Fibroblast of upper back skin (primary cell): Measurements from ENCODE around the gene PLEKHA7.

Experiments
- DNase-seq: peaks from one replicate; pipeline ENCODE4 v3.0.0-alpha.2; 2013

Gene PLEKHA7

DNA sequence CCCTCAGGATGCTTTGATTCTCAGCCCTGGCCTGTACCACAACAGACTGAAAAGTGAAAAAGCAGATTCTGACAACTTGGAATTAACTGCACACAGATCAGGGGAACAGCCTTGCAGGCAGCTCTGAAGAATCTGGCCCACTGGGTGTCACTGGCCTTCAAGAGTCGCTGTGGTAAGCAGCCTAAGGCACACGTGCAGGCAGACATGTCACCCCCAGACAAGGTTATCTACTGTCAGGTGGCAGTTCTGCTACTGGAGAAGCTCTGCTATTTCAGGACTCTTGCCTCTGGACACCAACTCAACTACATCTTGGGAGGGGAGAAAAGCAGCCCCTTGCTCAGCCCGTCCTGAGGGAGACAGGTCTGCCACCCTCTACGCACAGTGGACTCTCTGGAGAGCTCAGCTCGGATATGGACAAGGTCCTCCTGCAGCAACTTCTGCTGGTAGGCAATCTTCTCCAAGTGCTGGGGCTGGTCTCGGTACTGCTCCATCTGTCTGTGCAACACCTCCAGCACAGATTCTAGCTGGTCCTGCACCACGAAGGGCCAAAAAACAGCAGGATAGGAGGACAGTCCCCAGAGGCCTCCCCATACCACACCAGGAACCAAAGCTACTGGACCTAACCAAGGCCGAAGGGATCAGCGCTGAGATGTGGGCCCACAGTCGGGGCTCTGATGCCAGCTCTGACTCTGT lies 212.8 kb downstream of the PLEKHA7 start:
- DNase-seq, result no peak

DNA sequence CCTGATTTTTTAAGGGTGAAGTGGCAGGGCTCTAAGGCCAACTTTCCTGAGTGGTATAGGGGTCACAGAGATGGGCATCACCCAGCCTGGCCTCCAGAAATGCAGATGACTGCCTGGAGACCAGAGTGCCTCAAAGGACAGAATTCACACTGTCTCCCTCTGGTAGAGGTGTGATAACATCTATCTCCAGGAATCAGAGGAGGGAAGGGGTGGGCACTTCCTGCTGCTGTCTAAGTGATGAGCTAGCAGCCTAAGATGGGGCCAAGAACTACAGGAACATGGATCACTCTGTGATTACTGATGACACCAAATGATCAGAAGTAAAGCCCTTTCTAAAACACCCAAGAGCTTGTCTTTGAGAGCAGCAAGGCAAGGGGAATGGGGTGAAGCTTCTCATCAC lies 213.8 kb downstream of the PLEKHA7 start:
- no peak for DNase-seq

DNA sequence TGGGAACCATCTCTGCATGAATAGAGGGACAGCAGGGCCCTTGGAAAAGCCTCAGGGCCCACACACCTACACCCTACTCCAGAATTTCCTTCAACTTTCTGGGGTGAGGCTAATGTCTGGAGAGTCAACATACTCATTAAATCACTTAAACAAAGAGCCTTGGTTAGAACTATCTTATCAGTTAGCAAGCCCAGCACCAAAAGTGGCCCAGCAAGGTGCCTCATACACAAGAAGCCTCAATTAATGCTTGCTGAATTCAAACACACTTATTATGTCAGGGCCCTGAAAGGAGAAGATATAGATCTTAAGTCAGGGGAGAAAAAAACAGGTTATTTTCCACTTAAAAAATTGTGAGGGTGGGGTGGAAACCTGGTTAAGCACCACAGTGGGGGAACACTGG lies 214.3 kb downstream of the PLEKHA7 start:
- no peak for DNase-seq

- DNase-seq, result no peak
Measured at GRCh38 chr11:16799221-16799620, 215.0 kb downstream of the PLEKHA7 start.

DNA sequence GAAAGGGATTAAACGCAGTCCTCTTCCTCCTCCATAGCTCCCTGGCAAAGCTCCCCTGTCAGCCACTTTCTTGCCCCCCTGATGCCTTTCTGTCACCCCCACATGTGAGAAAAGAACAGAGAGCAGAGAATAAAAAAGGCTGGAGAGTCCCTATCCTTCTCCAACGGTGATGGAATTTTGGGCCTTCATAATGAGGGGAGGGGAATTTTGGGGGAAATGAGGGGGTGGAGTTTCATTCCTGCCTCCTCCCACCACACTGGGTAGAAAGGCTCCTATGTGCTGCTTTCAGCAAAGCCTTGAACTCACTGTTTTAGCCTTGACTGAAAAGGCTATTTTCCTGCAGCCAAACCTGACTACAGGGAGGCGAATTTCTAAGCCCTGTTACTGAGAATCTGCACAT lies 216.4 kb downstream of the PLEKHA7 start:
- DNase-seq, result no peak

GRCh38 chr11:16796311-16796710 lies 217.9 kb downstream of the PLEKHA7 start:
- no peak for DNase-seq

DNA sequence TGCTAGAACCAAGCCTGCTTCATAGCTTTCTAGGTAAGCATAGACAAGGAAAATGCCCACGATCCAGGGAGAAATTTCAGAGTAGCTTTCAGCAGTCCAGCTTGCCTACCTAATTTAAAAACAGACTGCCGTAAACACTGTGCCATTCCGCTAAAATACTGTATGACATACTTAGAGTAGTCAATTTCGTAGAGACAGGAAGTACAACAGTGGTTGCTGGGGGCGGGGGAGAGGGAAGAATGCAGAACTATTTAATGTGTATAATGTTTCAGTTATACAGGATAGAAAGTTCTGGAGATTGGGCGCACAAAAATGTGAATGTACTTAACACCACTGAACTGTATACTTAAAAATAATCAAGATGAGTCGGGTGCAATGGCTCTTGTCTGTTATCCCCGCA lies 219.1 kb downstream of the PLEKHA7 start:
- DNase-seq, result peak; percentile 21

- no peak for DNase-seq
Measured at GRCh38 chr11:16794047-16794818, 220.0 kb downstream of the PLEKHA7 start.

DNA sequence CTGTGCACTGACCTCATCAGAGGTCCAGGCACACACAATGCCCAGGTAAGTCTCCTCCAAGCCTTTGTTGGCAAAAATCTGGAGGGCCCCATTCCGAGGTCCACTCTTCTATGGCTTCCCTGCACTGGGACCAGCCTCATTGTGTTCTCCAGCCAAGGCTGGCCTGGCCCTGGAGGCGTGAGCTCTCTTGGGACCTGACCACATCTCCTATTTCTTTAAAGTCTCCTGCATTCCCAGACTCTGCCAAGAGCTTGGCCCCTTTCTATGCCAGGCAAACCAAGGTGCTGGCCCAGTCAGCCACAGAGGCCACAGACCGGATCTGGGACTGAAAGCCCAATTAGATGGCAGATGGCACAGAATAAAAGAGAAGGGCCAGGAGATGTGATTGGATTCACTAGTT lies 220.7 kb downstream of the PLEKHA7 start:
- no peak for DNase-seq

DNA sequence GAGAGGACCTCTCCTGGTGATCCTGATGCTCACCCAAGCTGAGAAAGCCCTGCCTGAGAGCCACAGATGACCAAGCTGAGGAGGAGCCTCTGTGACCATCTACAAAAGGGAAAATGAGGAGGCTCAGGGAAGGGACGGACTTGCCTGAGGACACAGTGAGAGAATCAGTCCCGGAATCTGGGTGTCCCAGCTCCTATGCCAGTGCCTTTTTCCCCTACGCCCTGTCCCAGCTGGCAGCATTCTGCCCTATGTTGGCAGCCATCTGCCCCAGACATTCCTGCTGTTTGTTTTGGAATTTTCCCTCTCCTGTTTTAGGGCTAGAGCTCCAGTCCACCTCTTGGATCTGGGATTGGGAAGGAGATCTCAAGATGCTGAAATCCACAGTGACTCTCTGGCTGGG lies 221.2 kb downstream of the PLEKHA7 start:
- no peak for DNase-seq

DNA sequence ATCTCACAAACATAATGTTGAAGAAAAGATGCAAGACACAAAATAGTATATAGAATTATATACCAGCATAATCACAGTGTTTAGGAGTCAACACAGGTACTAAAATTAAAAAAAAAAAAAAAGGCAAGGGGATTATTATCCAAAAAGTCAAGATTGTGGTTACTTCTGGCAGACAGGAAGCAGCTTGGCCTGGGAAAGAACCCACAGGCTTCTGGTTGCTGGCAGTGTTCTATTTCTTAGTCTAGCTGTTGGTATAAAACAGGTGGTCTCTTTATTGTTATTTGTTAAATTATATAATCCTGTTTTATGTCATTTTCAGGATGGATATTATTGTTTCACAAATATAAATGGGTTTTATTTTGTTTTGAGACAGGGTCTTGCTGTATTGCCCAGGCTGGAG lies 221.8 kb downstream of the PLEKHA7 start:
- DNase-seq, result peak; percentile 24

GRCh38 chr11:16791191-16791961 lies 222.8 kb downstream of the PLEKHA7 start:
- peak; percentile 94 for DNase-seq

DNA sequence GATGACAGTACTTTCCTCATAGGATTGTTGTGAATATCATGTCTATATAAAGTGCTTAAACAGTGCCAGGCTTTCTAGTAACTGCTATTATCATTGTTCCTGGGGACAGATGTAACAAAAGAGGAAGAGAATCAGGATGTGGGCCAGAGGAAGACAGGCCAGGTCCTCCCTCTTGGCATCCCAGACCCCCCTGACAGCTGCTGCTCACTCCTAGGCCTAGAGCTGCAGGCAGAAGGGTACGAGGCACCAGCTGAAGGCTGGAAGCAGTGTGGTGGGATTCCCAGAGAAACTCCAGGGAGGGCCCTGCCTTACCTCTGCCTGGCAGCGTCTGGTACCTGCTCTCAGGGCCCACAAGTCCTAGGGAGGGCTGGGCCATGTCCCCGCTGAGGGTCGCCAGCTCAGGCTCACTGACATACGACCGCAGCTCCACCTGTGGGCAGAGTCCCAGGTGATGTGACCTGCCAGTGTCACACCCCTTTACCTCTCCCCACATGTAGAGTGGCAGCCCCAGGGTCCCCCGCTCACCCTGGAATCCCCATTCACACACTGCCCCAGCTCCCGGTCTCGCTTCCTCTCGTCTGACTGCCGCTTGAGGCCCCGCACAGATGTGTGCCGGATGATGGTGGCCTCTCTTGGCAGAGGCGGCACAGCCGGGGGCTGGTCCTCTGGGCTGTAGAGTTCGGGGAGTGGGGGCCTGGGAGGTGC lies 223.6 kb downstream of the PLEKHA7 start:
- no peak for DNase-seq

DNA sequence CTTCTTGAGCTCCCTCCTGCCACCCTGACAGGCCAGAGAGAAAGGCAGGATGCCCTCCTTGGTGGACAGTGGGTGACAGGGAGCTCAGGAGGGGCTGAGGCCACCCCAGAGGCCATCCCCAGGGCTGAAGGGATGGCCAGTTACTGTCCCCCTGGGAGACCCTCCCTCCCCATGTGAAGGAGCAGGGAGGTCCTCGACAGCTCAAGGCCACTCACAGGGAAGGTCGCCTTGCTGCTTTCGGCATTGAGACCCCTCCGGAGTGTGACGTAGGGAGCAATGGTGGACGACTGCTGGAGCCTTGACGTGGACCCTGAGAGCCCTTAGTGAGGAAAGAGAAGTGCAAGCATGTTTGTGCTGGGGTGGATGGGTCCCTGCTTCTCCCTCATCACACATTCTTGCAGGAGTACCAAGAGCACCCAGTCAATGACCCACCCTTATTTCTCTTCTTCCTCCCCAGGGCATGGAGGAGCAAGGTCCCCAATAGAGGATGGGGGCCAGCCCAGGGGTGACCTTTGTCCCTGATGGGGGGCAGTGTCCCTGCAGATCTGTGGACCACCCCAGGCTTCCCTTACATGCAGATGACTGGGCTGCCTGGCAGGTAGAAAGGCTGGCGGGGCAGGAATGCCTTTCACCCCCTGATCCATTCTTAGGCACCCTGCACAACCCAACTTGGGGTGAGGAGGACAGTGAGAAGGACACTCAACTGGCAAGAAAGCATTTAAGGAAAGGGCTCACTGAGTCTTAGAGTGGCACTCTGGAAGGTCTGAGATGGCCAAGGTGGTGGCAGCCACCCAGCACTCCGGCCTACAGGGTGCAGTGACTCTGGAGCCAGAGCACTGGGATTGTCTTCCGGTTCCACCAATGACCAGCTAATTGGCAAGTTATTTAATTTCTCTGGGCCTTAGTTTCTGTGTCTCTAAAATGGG lies 224.4 kb downstream of the PLEKHA7 start:
- DNase-seq, result no peak

- DNase-seq, result no peak
Measured at GRCh38 chr11:16789063-16789420, 225.2 kb downstream of the PLEKHA7 start.

- DNase-seq, result peak; percentile 56
Measured at GRCh38 chr11:16788141-16789062, 225.8 kb downstream of the PLEKHA7 start.

DNA sequence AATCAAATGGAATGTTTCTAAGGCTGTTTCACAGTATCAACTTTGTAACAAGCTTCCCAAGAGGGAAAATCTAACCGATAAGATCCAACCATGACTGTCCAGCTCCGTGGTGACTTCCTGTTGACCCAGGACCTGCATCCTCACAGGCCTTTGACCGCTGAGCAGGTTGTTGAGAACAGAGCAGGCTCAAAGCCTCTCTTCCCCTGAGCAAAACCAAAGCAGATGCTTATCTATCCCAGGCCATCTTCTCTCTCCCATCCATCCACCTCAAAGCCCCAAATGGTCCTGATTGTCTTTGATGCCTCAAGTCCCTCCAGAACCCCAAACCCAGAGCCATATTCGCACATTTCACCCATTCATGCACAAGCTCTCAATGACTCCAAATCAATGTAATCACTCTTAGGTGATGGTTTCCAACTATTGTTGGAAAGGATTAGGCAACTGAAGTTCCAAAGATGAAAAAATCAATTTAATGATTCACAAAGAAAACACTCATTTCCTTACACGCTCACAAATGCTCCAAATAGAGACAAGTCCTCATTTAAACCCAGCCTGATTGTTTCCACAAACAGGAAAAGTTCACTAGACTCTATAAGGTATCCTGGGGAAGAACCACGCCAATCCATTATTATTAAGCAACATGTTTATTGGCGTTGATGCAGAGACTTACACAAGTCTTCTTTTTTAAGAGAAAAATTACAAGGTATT lies 227.0 kb downstream of the PLEKHA7 start:
- DNase-seq, result no peak

DNA sequence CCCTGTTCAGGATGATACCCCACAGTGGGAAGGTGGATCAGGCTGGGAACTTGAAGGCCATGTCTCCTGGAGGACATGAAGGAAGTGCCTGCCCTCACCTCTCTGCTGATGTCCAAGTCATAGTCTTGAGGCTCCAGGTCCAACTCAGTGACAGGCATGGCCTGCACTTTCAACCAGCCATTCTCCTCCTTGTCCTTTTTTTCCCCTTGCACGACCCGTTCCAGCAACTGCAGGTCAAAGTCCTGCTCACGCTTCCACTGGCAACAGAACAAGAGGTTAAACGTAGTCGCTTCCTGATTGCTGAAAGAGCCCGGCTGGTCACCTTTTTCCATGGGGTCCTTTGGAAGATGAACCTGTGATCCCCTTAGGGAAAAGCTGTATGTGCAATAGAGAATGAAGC lies 228.1 kb downstream of the PLEKHA7 start:
- no peak for DNase-seq

DNA sequence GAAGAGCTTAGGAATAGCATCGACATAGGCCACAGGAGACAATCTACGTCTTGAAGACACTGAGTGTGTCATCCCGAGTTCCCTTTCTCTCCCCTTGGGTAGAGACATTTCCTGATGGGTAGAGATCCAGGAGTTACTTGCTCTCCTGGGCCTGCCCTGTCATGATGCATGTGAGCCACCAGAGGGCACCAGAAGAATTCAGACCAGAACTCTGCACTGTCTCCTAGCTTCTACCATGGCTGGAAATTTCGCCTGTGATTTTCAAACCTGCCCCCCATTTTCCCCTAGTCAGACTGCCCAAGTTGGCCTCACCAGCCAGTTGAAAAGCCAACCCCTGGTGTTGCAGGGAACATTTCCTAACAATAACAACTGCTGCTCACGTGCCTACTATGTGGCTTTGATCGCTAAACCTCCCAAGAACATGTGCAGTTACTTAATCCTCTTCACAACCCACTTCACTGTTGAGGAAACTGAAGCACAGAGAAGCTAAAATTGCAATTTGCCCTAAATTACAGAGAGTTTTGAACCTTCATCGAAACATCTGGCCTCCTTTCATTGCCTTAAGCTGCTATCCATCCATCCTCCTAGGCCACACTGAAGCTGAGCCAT lies 228.6 kb downstream of the PLEKHA7 start:
- peak; percentile 74 for DNase-seq

DNA sequence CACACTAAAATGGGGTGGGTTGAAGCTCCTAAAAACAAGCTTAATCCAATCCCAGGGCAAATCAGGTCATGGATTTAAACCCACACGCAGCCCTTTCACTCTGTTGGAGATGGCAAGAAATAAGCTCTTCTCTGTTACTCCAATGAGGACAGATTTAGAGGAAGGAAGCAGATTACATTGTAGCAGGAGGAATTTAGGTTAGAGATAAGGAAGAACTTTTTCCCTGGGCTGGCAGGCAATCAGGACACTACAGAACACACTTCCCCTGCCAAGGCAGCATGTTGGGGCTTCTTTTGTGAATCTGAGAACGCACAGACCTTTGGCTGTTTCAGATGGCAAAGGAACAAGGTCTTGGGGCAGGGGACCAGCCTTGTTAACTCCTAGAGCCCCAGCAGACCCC lies 229.5 kb downstream of the PLEKHA7 start:
- DNase-seq, result no peak
